Neural cell (in vitro differentiated cells): ENCODE data around the gene NCR3LG1. TPM values are rescaled to one million over a fixed set of nuclear protein-coding genes. Genes with fewer than 3 reads are reported as not detected.

Experiments used
- H2AFZ ChIP-seq: fragments of 200-600, 300-800 bp; sonication (generic), shearing (Covaris generic); 2 replicates; pipeline ENCODE4 v1.6.0; 2014; ENCODE audit warnings: low read depth, mild to moderate bottlenecking, antibody characterized with exemption, low read length, moderate library complexity
- H3F3A ChIP-seq: fragments of 200-600 bp; shearing (Covaris generic); 2 replicates; pipeline ENCODE4 v1.6.1; 2016; ENCODE audit warnings: mild to moderate bottlenecking, moderate library complexity, mixed read lengths, antibody characterized with exemption, low read length; ENCODE audit not compliant: insufficient read depth, poor library complexity, severe bottlenecking
- H3K27ac ChIP-seq: fragments of 200-600, 300-800 bp; sonication (generic), shearing (Covaris generic); 2 replicates; pipeline ENCODE4 v1.5.1; 2014; ENCODE audit warnings: mild to moderate bottlenecking, low read length, moderate library complexity
- H3K27me3 ChIP-seq: fragments of 300-800, 200-600 bp; sonication (generic), shearing (Covaris generic); 2 replicates; pipeline ENCODE4 v1.6.0; 2014; ENCODE audit warnings: mild to moderate bottlenecking, low read depth, low read length, moderate library complexity; ENCODE audit not compliant: insufficient read depth
- H3K36me3 ChIP-seq: fragments of 300-800, 200-600 bp; sonication (generic), shearing (Covaris generic); 2 replicates; pipeline ENCODE4 v1.5.1; 2014; ENCODE audit warnings: mild to moderate bottlenecking, antibody characterized with exemption, low read length, moderate library complexity; ENCODE audit not compliant: insufficient read depth
- H3K4me2 ChIP-seq: fragments of 300-800, 200-600 bp; sonication (generic), shearing (Covaris generic); 2 replicates; pipeline ENCODE4 v1.6.0; 2014; ENCODE audit warnings: mild to moderate bottlenecking, low read length
- H3K4me3 ChIP-seq: fragments of 300-800, 200-600 bp; sonication (generic), shearing (Covaris generic); 2 replicates; pipeline ENCODE4 v1.5.1; 2014; ENCODE audit warnings: mild to moderate bottlenecking, low read length, moderate library complexity
- H3K79me2 ChIP-seq: fragments of 200-600 bp; shearing (Covaris generic); replicated peaks from 2 replicates; pipeline ENCODE4 v1.6.0; 2014; ENCODE audit warnings: mild to moderate bottlenecking, low read length, moderate library complexity; ENCODE audit not compliant: insufficient read depth
- H3K9ac ChIP-seq: fragments of 300-800, 200-600 bp; sonication (generic), shearing (Covaris generic); 2 replicates; pipeline ENCODE4 v1.6.1; 2016; ENCODE audit warnings: mild to moderate bottlenecking, low read length, mixed read lengths
- H3K9me2 ChIP-seq: fragments of 200-600 bp; shearing (Covaris generic); 2 replicates; pipeline ENCODE4 v1.6.1; 2016; ENCODE audit warnings: mild to moderate bottlenecking, low read length, mixed read lengths; ENCODE audit not compliant: insufficient read depth
- H3K9me3 ChIP-seq: fragments of 200-600, 300-800 bp; sonication (generic), shearing (Covaris generic); 2 replicates; pipeline ENCODE4 v1.6.1; 2016; ENCODE audit warnings: mild to moderate bottlenecking, mixed run types, low read length, moderate library complexity, mixed read lengths
- H4K20me1 ChIP-seq: fragments of 200-600 bp; shearing (Covaris generic); 2 replicates; pipeline ENCODE4 v1.6.1; 2016; ENCODE audit warnings: mild to moderate bottlenecking, mixed run types; ENCODE audit not compliant: insufficient read depth
- CTCF ChIP-seq: fragments of 450-650 bp; IDR thresholded peaks from 2 replicates; pipeline ENCODE4 v1.5.1; 2014; ENCODE audit warnings: antibody characterized with exemption, mild to moderate bottlenecking, moderate library complexity; ENCODE audit not compliant: poor library complexity, severe bottlenecking
- EP300 ChIP-seq: fragments of 450-650 bp; conservative IDR thresholded peaks from 2 replicates; pipeline ENCODE4 v1.6.1; 2014; ENCODE audit warnings: antibody characterized with exemption, mild to moderate bottlenecking, moderate library complexity; ENCODE audit not compliant: poor library complexity, severe bottlenecking
- EZH2 ChIP-seq: fragments of 200-600, 300-800 bp; shearing (Covaris generic), sonication (generic); IDR thresholded peaks from 2 replicates; pipeline ENCODE4 v1.6.1; 2014; ENCODE audit warnings: antibody characterized with exemption, low read length, borderline replicate concordance, mild to moderate bottlenecking; ENCODE audit not compliant: insufficient read depth, poor library complexity, severe bottlenecking
- MXI1 ChIP-seq: fragments of 450-650 bp; conservative IDR thresholded peaks from 2 replicates; pipeline ENCODE4 v1.6.1; 2014; ENCODE audit warnings: antibody characterized with exemption, mild to moderate bottlenecking; ENCODE audit not compliant: poor library complexity, severe bottlenecking
- POLR2AphosphoS5 ChIP-seq: IDR thresholded peaks from 2 replicates; pipeline ENCODE4 v1.6.1; 2012
- RAD21 ChIP-seq: fragments of 450-650 bp; conservative IDR thresholded peaks from 2 replicates; pipeline ENCODE4 v1.6.1; 2014; ENCODE audit warnings: antibody characterized with exemption, mild to moderate bottlenecking, moderate library complexity
- SMC3 ChIP-seq: fragments of 450-650 bp; conservative IDR thresholded peaks from 2 replicates; pipeline ENCODE4 v1.6.1; 2014; ENCODE audit warnings: antibody characterized with exemption, mild to moderate bottlenecking, moderate library complexity; ENCODE audit not compliant: poor library complexity
- TAF1 ChIP-seq: IDR thresholded peaks from 2 replicates; pipeline ENCODE4 v1.6.1; 2012; ENCODE audit warnings: low read depth
- polyA plus RNA-seq: library from polyadenylated mRNA; depleted of rRNA; stranded (reverse); fragments of >200 nt; gene quantifications from 2 replicates; pipeline ENCODE4 v1.2.3, GENCODE V29; 2014
- TF ChIP-seq, protein P1 (sequence below): IDR thresholded peaks from 2 replicates; pipeline ENCODE4 v1.6.1; 2012; ENCODE audit warnings: borderline replicate concordance

NCR3LG1 gene
- polyA plus RNA-seq, 1 donor from 2014 or later, result 3.1 TPM

DNA sequence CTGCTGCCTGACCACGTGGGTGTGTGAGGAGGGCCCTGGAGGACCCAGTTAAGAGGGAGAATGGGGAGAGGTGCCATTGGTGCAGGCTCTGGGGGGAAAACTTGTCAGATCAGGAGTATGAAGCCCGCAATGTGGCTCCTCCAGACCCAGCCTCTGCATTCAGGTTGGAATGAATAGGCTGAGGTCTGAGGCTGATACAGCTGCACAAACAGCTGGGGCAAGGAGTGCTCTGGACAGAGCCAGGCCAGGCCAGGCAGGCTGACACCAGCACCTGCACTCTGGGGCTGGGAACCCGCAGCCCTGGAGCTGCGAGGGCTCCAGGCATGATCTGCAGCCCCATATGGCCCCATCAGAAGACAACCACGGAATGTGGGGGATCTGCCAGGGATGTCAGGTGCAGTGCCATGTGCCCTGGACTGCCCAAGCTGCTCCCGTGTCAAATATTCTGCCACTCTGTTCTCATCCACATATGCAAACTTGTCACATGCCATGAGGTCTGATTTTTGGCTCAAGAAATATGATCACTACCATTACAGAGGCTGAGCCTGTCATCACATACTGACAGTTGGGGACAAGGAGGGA is 64.0 kb downstream of the NCR3LG1 start:
- Histone ChIP-seq H3K4me2 (no peak overlapping the region), H3K27ac (no peak overlapping the region), H2AFZ (no peak overlapping the region), H3K9ac (no peak overlapping the region), H3F3A (no peaks in the 10 kb centered on the region), H3K36me3 (no peaks in the 10 kb centered on the region), H3K79me2 (no peaks in the 10 kb centered on the region), H3K9me2 (no peaks in the 10 kb centered on the region), H3K4me3 (no peak overlapping the region), H3K27me3 (no peaks in the 10 kb centered on the region), H4K20me1 (no peaks in the 10 kb centered on the region), H3K9me3 (no peaks in the 10 kb centered on the region)
- no peak for TF ChIP-seq POLR2AphosphoS5
- no peak for TF ChIP-seq RAD21
- no peak for TF ChIP-seq SMC3

- no peak overlapping the region for H3K9ac ChIP-seq
- H3K27ac ChIP-seq, result no peak overlapping the region
- H3K9me3 ChIP-seq, result no peaks in the 10 kb centered on the region
- no peaks in the 10 kb centered on the region for H4K20me1 ChIP-seq
- no peaks in the 10 kb centered on the region for H3K9me2 ChIP-seq
- no peak overlapping the region for H3K4me3 ChIP-seq
- H3K79me2 ChIP-seq, result no peaks in the 10 kb centered on the region
- no peaks in the 10 kb centered on the region for H3F3A ChIP-seq
- no peak overlapping the region for H2AFZ ChIP-seq
- TF ChIP-seq RAD21, result no peak
- TF ChIP-seq SMC3, result no peak
- TF ChIP-seq EZH2, result no peak
- no peak for TF ChIP-seq MXI1
- H3K27me3 ChIP-seq, result no peaks in the 10 kb centered on the region
- no peak overlapping the region for H3K4me2 ChIP-seq
- H3K36me3 ChIP-seq, result no peaks in the 10 kb centered on the region
These were observed 64.9 kb downstream of the NCR3LG1 start for GRCh38 chr11:17416492-17416891.

DNA sequence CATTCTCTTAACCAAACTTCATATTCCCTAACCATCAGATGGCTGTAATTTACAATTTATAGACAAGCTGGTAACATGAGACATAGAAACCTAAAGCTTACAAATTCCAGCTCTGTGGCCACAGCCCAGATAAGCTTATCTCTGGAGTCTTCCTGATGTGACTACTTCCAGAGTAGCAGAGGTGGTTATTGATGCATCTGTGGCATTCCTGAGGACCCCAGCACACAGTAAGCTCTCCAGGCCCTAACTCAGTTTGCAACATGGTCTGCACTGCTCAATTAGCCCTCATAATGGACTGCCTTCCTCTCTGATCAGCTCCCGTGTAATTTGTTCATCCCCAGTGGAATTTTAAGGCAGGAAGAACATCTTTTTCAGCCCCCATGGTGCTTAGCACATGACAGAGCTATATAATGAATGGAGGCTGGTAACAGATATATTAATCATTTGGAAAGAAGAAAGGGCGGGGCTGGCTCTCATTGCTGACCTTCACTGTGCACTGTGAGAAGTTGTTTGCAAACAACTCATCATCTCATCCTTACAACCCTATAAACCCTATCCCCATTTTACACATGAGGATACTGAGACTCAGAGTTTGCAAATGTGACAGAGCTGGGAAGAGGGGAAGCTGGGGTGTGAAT is 67.0 kb downstream of the NCR3LG1 start:
- Histone ChIP-seq H3K9me3 (no peaks in the 10 kb centered on the region), H3K4me3 (no peak overlapping the region), H3K9ac (no peak overlapping the region), H3K9me2 (no peaks in the 10 kb centered on the region), H3K4me2 (no peak overlapping the region), H3K27me3 (no peaks in the 10 kb centered on the region), H3F3A (no peaks in the 10 kb centered on the region), H3K79me2 (no peaks in the 10 kb centered on the region), H3K27ac (no peak overlapping the region), H4K20me1 (no peaks in the 10 kb centered on the region), H3K36me3 (no peaks in the 10 kb centered on the region), H2AFZ (no peak overlapping the region)
- no peak for TF ChIP-seq CTCF
- no peak for TF ChIP-seq TAF1
- no peak for TF ChIP-seq EZH2
- TF ChIP-seq EP300, result no peak
- no peak for TF ChIP-seq RAD21
- TF ChIP-seq MXI1, result no peak
- no peak for TF ChIP-seq POLR2AphosphoS5
- TF ChIP-seq, protein P1, sequence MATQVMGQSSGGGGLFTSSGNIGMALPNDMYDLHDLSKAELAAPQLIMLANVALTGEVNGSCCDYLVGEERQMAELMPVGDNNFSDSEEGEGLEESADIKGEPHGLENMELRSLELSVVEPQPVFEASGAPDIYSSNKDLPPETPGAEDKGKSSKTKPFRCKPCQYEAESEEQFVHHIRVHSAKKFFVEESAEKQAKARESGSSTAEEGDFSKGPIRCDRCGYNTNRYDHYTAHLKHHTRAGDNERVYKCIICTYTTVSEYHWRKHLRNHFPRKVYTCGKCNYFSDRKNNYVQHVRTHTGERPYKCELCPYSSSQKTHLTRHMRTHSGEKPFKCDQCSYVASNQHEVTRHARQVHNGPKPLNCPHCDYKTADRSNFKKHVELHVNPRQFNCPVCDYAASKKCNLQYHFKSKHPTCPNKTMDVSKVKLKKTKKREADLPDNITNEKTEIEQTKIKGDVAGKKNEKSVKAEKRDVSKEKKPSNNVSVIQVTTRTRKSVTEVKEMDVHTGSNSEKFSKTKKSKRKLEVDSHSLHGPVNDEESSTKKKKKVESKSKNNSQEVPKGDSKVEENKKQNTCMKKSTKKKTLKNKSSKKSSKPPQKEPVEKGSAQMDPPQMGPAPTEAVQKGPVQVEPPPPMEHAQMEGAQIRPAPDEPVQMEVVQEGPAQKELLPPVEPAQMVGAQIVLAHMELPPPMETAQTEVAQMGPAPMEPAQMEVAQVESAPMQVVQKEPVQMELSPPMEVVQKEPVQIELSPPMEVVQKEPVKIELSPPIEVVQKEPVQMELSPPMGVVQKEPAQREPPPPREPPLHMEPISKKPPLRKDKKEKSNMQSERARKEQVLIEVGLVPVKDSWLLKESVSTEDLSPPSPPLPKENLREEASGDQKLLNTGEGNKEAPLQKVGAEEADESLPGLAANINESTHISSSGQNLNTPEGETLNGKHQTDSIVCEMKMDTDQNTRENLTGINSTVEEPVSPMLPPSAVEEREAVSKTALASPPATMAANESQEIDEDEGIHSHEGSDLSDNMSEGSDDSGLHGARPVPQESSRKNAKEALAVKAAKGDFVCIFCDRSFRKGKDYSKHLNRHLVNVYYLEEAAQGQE, result no peak
- TF ChIP-seq SMC3, result no peak
